ENCODE results near the gene FKBP7. TPM values are rescaled to one million over a fixed set of nuclear protein-coding genes. Genes with fewer than 3 reads are reported as not detected.
"Not testable (repeated sequence)": the region's sequence is repeated elsewhere in the genome, so short reads cannot be mapped to it uniquely, and the experiment has no call there.

The FKBP7 gene
- polyA plus RNA-seq, 1 donor from 2014 or later: 46.1 TPM

DNA sequence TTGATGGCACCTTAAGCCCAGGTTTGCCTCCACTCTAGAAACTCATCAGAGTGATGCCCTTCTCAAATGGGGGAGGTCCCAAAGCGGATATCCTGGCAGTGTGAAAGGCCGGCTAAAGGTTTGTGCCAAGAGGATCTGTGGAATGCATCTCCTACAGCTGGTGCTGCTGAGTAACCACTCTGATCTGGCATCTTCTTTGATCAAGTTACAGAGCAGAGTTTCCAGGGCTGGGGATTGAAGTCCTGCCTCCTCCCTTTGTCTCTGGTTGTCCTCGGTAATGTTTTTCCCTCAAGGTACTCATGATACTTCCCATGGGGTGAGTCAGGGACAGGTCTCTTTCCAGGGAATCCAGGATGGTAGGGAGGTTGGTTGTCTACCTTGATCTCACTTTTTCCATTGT is 52.0 kb downstream of the FKBP7 start:
- H3K27ac ChIP-seq (ENCODE audit: low read length): no peak overlapping the region
- no peak for TF ChIP-seq TAF1 (IDR thresholded peaks at IDR 0.05; ENCODE audit: low read depth)
- no peak for TF ChIP-seq RAD21 (conservative IDR thresholded peaks at IDR 0.05)
- no peak for TF ChIP-seq SMC3 (conservative IDR thresholded peaks at IDR 0.05; ENCODE audit: poor library complexity)
- TF ChIP-seq POLR2AphosphoS5 (IDR thresholded peaks at IDR 0.05): no peak
- no peak overlapping the region for H3K9ac ChIP-seq (ENCODE audit: low read length)
- H3F3A ChIP-seq (ENCODE audit: insufficient read depth, low read length, poor library complexity, severe bottlenecking): no peaks in the 10 kb centered on the region
- no peaks in the 10 kb centered on the region for H3K9me2 ChIP-seq (ENCODE audit: insufficient read depth, low read length)
- no peaks in the 10 kb centered on the region for H3K36me3 ChIP-seq (ENCODE audit: insufficient read depth, low read length)
- no peak overlapping the region for H3K4me2 ChIP-seq (ENCODE audit: low read length)
- H4K20me1 ChIP-seq (ENCODE audit: insufficient read depth): no peaks in the 10 kb centered on the region
- no peaks in the 10 kb centered on the region for H3K79me2 ChIP-seq (replicated peaks; ENCODE audit: insufficient read depth, low read length)
- H3K27me3 ChIP-seq (ENCODE audit: insufficient read depth, low read depth, low read length): no peaks in the 10 kb centered on the region
- no peak overlapping the region for H2AFZ ChIP-seq (ENCODE audit: low read depth, low read length)
- H3K4me3 ChIP-seq (ENCODE audit: low read length): no peak overlapping the region
- no peaks in the 10 kb centered on the region for H3K9me3 ChIP-seq (ENCODE audit: low read length)

GRCh38 chr2:178425255-178425827 is 53.1 kb downstream of the FKBP7 start:
- Histone ChIP-seq H3K4me3 (ENCODE audit: low read length) (no peak overlapping the region), H3K79me2 (replicated peaks; ENCODE audit: insufficient read depth, low read length) (no peaks in the 10 kb centered on the region), H3K9ac (ENCODE audit: low read length) (no peak overlapping the region), H4K20me1 (ENCODE audit: insufficient read depth) (no peaks in the 10 kb centered on the region), H3K9me2 (ENCODE audit: insufficient read depth, low read length) (no peaks in the 10 kb centered on the region), H3K9me3 (ENCODE audit: low read length) (no peaks in the 10 kb centered on the region), H3K4me2 (ENCODE audit: low read length) (no peak overlapping the region), H3K27me3 (ENCODE audit: insufficient read depth, low read depth, low read length) (no peaks in the 10 kb centered on the region), H3F3A (ENCODE audit: insufficient read depth, low read length, poor library complexity, severe bottlenecking) (no peaks in the 10 kb centered on the region), H3K36me3 (ENCODE audit: insufficient read depth, low read length) (no peaks in the 10 kb centered on the region), H2AFZ (ENCODE audit: low read depth, low read length) (no peak overlapping the region), H3K27ac (ENCODE audit: low read length) (no peak overlapping the region)
- TF ChIP-seq SMC3 (conservative IDR thresholded peaks at IDR 0.05; ENCODE audit: poor library complexity) (no peak), EZH2 (IDR thresholded peaks at IDR 0.05; ENCODE audit: borderline replicate concordance, insufficient read depth, low read length, poor library complexity, severe bottlenecking) (no peak), EP300 (conservative IDR thresholded peaks at IDR 0.05; ENCODE audit: poor library complexity, severe bottlenecking) (no peak), POLR2AphosphoS5 (IDR thresholded peaks at IDR 0.05) (no peak), TAF1 (IDR thresholded peaks at IDR 0.05; ENCODE audit: low read depth) (no peak), MXI1 (conservative IDR thresholded peaks at IDR 0.05; ENCODE audit: poor library complexity, severe bottlenecking) (no peak), REST (IDR thresholded peaks at IDR 0.05; ENCODE audit: borderline replicate concordance) (no peak)

GRCh38 chr2:178423746-178424145 is 54.7 kb downstream of the FKBP7 start:
- H3K4me3 ChIP-seq (ENCODE audit: low read length); H3K9ac ChIP-seq (ENCODE audit: low read length); H3K9me3 ChIP-seq (ENCODE audit: low read length); H3K27ac ChIP-seq (ENCODE audit: low read length); H3K27me3 ChIP-seq (ENCODE audit: insufficient read depth, low read depth, low read length); H3F3A ChIP-seq (ENCODE audit: insufficient read depth, low read length, poor library complexity, severe bottlenecking); H3K36me3 ChIP-seq (ENCODE audit: insufficient read depth, low read length); H3K9me2 ChIP-seq (ENCODE audit: insufficient read depth, low read length); H3K4me2 ChIP-seq (ENCODE audit: low read length); H3K79me2 ChIP-seq (replicated peaks; ENCODE audit: insufficient read depth, low read length); H4K20me1 ChIP-seq (ENCODE audit: insufficient read depth); H2AFZ ChIP-seq (ENCODE audit: low read depth, low read length): not testable (repeated sequence)
